RWPE2 (cell line): ENCODE results near the gene ZC3H12A.

Source experiments
- ATAC-seq: fragments of 200-7000 bp; cut with Tn5 transposase; 3 replicates; pipeline ENCODE4 v1.9.1; 2021; ENCODE audit warnings: low read depth
- DNase-seq: peaks from one replicate; pipeline ENCODE4 v3.0.0-alpha.2; 2020; ENCODE audit warnings: low spot score
- H3K27ac ChIP-seq: fragments of 450-650 bp; 2 replicates; pipeline ENCODE4 v1.5.1; 2017; ENCODE audit warnings: mild to moderate bottlenecking; ENCODE audit not compliant: poor library complexity, severe bottlenecking
- H3K27me3 ChIP-seq: fragments of 250-450 bp; sonication (Bioruptor Pico); 2 replicates; pipeline ENCODE4 v1.5.1; 2021; ENCODE audit warnings: mild to moderate bottlenecking, moderate library complexity; ENCODE audit not compliant: insufficient read depth, poor library complexity, severe bottlenecking
- H3K36me3 ChIP-seq: fragments of 250-450 bp; sonication (Bioruptor Pico); 2 replicates; pipeline ENCODE4 v1.5.1; 2020; ENCODE audit warnings: low read depth, mild to moderate bottlenecking, moderate library complexity
- H3K4me1 ChIP-seq: fragments of 250-450 bp; sonication (Bioruptor Pico); 2 replicates; pipeline ENCODE4 v1.5.1; 2021; ENCODE audit warnings: mild to moderate bottlenecking, moderate library complexity; ENCODE audit not compliant: insufficient read depth, poor library complexity, severe bottlenecking
- H3K4me3 ChIP-seq: fragments of 250-450 bp; sonication (Bioruptor Pico); 2 replicates; pipeline ENCODE4 v1.5.1; 2021; ENCODE audit warnings: mild to moderate bottlenecking, moderate library complexity; ENCODE audit not compliant: severe bottlenecking
- H3K9me3 ChIP-seq: fragments of 250-450 bp; sonication (Bioruptor Pico); 2 replicates; pipeline ENCODE4 v1.5.1; 2021; ENCODE audit warnings: mild to moderate bottlenecking, moderate library complexity; ENCODE audit not compliant: severe bottlenecking
- TF ChIP-seq, protein P1 (sequence below): fragments of 450-650 bp; IDR thresholded peaks from one replicate; pipeline ENCODE4 v1.5.1; 2017; ENCODE audit warnings: mild to moderate bottlenecking, moderate library complexity; ENCODE audit not compliant: poor library complexity, severe bottlenecking

ZC3H12A gene

DNA sequence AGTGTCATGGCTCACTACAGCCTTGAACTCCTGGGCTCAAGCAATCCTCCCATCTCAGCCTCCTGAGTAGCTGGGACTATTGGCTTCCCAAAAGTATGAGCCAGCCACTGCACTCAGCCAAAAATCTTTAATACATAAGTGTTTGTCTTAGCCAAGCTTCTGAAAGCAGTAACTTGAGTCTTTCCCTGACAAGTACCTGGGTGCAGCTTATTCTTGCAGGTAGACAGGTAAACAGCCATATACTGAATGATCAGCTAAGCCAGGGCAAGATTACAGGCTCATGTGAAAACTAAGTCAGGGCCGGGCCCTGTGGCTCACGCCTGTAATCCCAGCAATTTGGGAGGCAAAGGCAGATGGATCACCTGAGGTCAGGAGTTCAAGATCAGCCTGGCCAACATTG is 32.4 kb downstream of the ZC3H12A start:
- no peaks in the 10 kb centered on the region for H3K9me3 ChIP-seq
- peaks cover 65% of the 10 kb centered on the region for H3K36me3 ChIP-seq
- H3K4me3 ChIP-seq = no peak overlapping the region
- DNase-seq (no peak), ATAC-seq (no peak)
- TF ChIP-seq, protein P1, sequence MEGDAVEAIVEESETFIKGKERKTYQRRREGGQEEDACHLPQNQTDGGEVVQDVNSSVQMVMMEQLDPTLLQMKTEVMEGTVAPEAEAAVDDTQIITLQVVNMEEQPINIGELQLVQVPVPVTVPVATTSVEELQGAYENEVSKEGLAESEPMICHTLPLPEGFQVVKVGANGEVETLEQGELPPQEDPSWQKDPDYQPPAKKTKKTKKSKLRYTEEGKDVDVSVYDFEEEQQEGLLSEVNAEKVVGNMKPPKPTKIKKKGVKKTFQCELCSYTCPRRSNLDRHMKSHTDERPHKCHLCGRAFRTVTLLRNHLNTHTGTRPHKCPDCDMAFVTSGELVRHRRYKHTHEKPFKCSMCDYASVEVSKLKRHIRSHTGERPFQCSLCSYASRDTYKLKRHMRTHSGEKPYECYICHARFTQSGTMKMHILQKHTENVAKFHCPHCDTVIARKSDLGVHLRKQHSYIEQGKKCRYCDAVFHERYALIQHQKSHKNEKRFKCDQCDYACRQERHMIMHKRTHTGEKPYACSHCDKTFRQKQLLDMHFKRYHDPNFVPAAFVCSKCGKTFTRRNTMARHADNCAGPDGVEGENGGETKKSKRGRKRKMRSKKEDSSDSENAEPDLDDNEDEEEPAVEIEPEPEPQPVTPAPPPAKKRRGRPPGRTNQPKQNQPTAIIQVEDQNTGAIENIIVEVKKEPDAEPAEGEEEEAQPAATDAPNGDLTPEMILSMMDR = no peak
- H3K4me1 ChIP-seq = no peaks in the 10 kb centered on the region
- H3K27me3 ChIP-seq = no peaks in the 10 kb centered on the region
- H3K27ac ChIP-seq = no peak overlapping the region

DNA sequence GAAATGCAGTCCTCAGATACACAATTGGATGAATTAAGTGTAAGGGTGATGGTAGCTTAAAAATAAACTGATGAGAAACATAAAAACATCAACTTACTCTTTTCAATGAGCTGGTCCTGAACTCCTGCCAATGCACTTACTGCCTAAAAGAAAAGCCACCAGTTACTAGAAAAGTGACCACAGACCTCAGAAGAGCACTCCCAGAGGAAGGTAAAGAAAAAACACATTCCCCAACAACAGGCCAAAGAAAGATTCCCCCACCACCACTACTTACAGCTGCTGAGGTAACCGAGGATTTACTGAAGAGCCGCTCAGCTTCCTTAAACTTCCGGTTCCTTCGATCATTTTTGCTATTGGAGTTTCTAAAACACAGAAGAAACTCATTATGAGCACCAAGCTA is 34.8 kb downstream of the ZC3H12A start:
- no peak for DNase-seq
- peaks cover 72% of the 10 kb centered on the region for H3K36me3 ChIP-seq

DNA sequence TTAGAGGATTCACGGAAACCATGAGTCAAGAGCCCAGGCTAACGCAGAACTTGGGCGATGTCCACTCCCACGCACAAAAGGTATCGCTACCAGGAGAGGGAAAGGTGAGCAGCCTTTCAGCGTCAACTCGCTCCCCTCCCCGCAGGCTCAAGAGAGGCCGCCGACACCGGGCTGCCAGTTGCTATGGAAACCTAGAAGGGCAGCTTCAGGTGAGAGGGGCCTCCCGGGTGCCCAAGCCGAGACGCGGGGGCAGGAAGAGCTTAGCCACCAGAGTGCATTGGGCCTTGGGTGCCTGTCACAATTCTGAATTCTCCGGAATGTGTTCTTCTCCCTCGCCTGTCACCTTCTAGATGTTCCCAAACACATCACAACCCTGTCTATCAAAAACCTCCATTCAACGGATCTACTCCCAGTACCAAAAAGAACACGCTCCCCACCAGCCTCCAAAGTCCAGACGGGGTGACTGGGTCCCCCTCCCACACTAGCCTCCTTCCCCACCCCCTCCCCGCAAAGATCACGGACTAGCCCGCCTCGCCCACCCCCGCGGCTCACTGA is 39.5 kb downstream of the ZC3H12A start:
- peak; percentile 35 for ATAC-seq
- TF ChIP-seq, protein P1 = no peak
- no peaks in the 10 kb centered on the region for H3K9me3 ChIP-seq
- H3K4me3 ChIP-seq = peak overlapping the region; percentile 90
- peaks cover 4% of the 10 kb centered on the region for H3K4me1 ChIP-seq
- H3K36me3 ChIP-seq = peaks cover 39% of the 10 kb centered on the region
- H3K27me3 ChIP-seq = no peaks in the 10 kb centered on the region
- peak overlapping the region; percentile 58 for H3K27ac ChIP-seq
- peak; percentile 64 for DNase-seq

More for the DNA sequence above, 34.8 kb downstream of the ZC3H12A start:
- H3K27me3 ChIP-seq = no peaks in the 10 kb centered on the region
- ATAC-seq = no peak
- H3K4me3 ChIP-seq = no peak overlapping the region
- no peaks in the 10 kb centered on the region for H3K4me1 ChIP-seq
- no peaks in the 10 kb centered on the region for H3K9me3 ChIP-seq
- TF ChIP-seq, protein P1 = peak; percentile 30
- no peak overlapping the region for H3K27ac ChIP-seq

DNA sequence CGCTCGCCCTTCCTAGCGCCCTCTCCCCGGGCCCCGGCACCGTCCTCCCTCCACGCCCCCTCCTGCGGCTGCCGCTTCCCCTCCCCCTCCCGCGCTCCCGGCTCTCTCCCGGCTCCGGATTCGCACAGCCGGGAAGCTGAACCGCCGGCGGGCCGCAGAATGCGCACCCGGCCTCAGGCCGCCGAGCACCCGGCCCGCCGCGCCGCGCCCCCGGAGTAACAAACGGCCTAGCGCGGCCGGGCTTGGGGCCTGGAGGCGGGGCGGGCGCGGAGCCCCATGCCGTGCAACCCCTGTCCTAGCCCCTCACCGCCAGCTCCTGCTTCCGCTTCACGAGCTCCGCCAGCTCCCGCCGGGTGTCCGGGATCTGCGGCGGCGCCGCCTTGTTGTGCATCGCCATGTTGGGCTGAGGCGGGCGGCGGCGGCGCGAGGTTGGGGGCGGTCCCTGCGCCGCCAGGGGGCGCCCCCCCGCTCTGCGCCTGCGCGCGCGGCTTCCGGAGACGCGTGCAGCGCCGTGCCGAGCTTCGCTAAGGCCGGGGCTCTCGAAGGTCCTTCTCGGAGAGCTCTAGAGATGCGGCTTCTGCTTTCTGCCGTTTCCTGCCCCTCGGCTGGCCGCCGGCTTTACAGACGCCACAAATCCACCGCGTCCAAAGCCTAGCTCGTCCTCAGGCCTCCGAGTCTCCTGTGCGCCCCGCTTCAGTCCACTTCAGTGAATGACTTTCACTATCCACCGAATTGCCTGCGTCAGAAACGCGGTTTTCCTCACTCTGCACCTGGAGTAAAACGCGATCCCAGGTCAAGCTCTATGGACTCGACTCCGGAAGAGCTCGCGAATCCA is 40.2 kb downstream of the ZC3H12A start, which contains the start of gene MEAF6:
Gene MEAF6 (minus strand): TSS at position 417 of the 835 bp plus-strand sequence. CDS start 20 bp downstream, at position 397.
- Histone ChIP-seq H3K4me1 (peaks cover 4% of the 10 kb centered on the region), H3K9me3 (no peaks in the 10 kb centered on the region), H3K36me3 (peaks cover 32% of the 10 kb centered on the region), H3K4me3 (peak within 1 kb of the TSS; percentile 90), H3K27ac (peak within 1 kb of the TSS; percentile 58), H3K27me3 (no peaks in the 10 kb centered on the region)
- TF ChIP-seq, protein P1 = peak; percentile 92
- DNase-seq (peak; percentile 80), ATAC-seq (peak; percentile 96)
